Measurements from ENCODE around the gene KCNN3.
A peak's percentile ranks its signal among the peaks of the same experiment; 100 is the strongest.

KCNN3 gene

DNA sequence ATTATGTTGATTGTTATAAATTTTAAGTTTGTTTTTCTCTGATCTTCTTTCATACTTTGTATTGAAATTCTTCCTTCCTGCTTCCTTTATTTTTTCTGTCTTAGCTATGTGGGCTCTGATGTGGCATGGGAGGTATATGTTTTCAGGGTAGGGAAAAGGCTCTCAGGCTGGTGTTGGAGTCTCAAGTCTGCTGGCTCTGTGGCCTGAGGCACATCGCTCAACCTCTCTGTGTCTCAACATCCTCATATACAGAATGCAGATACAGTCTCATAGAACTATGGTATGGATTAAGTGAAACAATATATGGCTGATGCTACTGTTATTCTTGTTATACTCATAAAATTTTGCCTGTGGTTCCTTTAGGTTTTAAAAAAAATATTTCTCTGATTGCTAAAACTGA, 105.9 kb downstream of the KCNN3 start:
- H3K4me3 ChIP-seq (ENCODE audit: low read depth, low read length), result no peak overlapping the region
- no peak for DNase-seq (ENCODE audit: low read depth)

GRCh38 chr1:154760469-154760933, 109.6 kb downstream of the KCNN3 start:
- DNase-seq (ENCODE audit: low read depth), result no peak
- H3K4me3 ChIP-seq (ENCODE audit: low read depth, low read length), result peak overlapping the region; percentile 14

DNA sequence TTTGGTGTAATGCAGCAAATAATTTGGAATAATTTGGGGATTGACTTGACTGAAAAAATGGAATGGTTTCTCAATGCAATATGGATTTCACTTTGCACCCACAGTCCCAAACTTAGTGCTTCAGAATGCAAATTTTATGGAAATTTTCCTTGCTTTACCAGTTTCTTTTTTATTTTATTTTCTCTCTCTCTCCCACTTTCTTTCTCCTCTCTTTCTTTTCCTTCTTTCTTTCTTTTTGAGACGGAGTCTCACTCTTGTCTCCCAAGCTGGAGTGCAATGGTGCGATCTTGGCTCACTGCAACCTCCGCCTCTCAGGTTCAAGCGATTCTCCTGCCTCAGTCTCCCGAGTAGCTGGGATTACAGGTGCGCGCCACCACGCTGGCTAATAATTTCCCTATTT, 110.3 kb downstream of the KCNN3 start:
- H3K4me3 ChIP-seq (ENCODE audit: low read depth, low read length), result no peak overlapping the region
- no peak for DNase-seq (ENCODE audit: low read depth)

- no peak overlapping the region for H3K4me3 ChIP-seq (ENCODE audit: low read depth, low read length)
- no peak for DNase-seq (ENCODE audit: low read depth)
Observed at GRCh38 chr1:154759196-154759595, 110.9 kb downstream of the KCNN3 start.

GRCh38 chr1:154758346-154758745, 111.7 kb downstream of the KCNN3 start:
- DNase-seq (ENCODE audit: low read depth), result no peak
- H3K4me3 ChIP-seq (ENCODE audit: low read depth, low read length), result no peak overlapping the region

- no peak overlapping the region for H3K4me3 ChIP-seq (ENCODE audit: low read depth, low read length)
- DNase-seq (ENCODE audit: low read depth), result no peak
Observed at GRCh38 chr1:154756793-154757548, 113.1 kb downstream of the KCNN3 start.

GRCh38 chr1:154755858-154756730, 114.0 kb downstream of the KCNN3 start:
- no peak for DNase-seq (ENCODE audit: low read depth)
- H3K4me3 ChIP-seq (ENCODE audit: low read depth, low read length), result no peak overlapping the region

DNA sequence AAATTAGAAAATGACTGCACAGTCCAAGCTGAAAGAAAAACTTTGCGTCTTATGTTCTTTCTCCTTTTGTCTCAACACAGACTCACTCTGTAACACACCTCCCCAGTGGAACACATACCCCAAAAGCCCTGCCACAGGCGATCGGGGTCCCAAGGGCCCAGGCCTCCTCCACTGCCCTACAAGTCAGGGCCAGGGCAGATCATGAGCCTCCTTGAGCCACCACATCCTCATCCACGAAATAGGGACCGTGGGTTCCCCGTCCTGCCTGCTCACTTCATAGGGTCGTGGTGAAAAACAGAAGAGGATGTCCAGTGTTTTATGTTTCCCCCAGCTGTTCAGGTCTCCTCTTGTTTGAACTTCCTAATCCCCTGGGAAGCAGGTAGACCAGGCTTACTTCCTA, 116.7 kb downstream of the KCNN3 start:
- H3K4me3 ChIP-seq (ENCODE audit: low read depth, low read length), result no peak overlapping the region
- DNase-seq (ENCODE audit: low read depth), result no peak

- DNase-seq (ENCODE audit: low read depth), result no peak
- no peak overlapping the region for H3K4me3 ChIP-seq (ENCODE audit: low read depth, low read length)
Observed at GRCh38 chr1:154752273-154753030, 117.6 kb downstream of the KCNN3 start.

GRCh38 chr1:154751690-154752089, 118.4 kb downstream of the KCNN3 start:
- no peak overlapping the region for H3K4me3 ChIP-seq (ENCODE audit: low read depth, low read length)
- no peak for DNase-seq (ENCODE audit: low read depth)

DNA sequence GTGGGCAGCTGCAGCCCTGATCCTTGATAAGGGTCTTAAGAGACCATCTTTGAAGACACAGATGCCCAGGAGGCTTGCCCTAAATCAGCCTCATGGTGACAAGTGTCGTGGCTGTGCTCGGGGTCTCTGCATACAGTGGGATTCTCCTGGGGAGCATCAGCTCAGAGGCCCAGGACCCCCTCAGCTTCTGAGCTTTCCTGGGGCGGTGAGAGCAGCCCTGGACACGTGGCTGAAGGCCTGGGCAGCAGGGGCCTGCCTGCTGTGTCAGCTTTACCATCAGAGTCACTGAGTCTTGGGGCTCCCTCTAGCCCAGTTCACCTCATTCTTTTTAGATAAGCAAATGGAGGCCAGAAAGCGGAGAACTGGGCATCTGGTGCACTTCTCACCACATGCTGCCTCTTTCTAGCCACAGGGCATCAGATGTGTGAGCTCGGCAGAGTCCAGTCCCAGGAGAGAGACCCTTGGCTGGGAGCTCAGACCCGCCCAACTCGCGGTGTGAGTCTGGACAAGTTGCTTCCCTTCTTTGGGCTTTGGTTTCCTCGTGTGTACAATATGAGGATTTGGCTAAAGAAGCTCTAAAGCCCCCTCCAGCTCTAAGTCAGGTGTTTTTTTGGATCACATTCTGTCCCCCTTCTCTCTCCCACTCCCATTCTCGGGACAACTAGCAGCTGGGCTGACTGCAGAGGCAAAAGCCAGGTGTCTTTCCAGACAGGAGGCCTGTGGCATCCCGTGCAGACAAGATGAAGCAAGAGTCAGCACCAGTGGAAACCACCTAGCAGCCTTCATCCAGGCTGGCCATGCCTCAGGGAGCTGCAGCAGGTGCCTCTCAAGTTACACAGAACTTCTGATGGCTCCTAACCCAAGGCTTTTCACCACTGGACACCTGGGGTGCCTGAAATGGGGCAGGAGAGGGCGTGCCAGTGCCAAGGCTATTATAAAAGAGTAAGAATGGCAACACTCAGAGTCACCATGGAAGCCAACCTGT, 119.1 kb downstream of the KCNN3 start:
- no peak for DNase-seq (ENCODE audit: low read depth)
- no peak overlapping the region for H3K4me3 ChIP-seq (ENCODE audit: low read depth, low read length)

DNA sequence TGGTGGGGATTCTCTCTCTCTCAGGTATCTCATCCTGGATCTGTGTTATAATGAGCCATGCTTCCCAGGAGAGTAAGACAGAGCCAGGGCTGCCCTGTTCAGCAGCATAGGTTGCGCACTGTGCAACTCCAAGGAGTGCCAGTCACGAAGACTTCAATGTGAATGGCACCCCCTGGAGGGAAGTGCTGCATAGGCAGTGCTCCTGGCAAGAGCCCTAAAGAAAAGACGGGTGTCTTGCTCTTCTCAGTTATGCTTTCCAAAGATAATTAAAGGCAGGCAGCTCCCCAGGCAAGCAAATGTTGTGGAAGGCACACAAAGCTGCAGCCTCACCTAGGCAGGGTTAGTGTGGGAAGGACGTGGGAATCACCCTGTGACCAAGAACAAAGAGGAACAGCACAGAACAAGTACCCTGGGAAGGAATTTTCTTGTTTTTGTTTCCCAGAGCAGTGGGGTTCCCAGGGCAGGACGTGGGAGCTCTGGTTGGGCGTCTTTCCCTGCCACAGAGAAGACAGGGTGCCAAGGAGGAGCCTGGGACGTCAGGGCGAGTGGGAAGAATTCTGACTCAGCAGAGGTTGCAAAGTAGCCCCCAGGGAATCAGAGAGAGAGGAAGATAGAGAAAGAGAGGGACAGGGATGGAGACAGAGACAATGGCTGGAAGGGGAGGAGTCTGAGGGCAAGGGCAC, 120.9 kb downstream of the KCNN3 start:
- H3K4me3 ChIP-seq (ENCODE audit: low read depth, low read length), result no peak overlapping the region
- no peak for DNase-seq (ENCODE audit: low read depth)

- DNase-seq (ENCODE audit: low read depth), result no peak
- H3K4me3 ChIP-seq (ENCODE audit: low read depth, low read length), result no peak overlapping the region
Observed at GRCh38 chr1:154748405-154748775, 121.7 kb downstream of the KCNN3 start.

DNA sequence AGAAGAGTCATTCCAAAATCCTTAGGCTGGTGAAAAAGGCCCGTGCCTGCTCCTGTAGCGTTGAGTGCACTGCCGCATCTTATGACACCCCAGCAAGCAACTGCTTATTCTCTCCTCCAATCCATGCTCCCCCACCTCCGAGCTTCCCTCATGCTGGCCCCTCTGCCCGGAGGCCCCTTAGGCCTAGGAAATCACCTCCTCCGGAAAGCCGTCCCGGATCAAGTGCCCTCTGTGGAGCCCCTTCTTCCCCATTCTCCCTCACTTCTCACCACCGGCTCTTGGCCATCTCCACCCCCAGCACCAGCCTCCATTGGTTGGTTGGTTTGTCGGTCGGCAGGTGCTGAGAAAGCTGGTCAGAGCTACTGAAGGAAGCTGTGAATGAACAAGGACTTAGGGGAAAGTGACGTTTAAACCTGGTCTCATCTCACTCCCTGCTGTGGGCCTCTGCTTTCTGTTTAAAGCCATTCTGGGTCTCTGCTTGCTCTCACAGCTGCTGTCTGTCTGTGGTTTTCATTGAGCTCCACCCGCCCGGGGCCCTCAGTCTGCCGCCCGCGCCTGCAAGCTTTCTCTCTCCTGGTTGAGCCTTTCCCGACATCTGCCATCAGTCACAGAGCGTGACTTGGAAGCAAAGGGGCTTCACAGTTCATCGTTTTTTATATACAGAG, 122.2 kb downstream of the KCNN3 start:
- no peak overlapping the region for H3K4me3 ChIP-seq (ENCODE audit: low read depth, low read length)
- DNase-seq (ENCODE audit: low read depth), result no peak

- no peak for DNase-seq (ENCODE audit: low read depth)
- H3K4me3 ChIP-seq (ENCODE audit: low read depth, low read length), result no peak overlapping the region
Observed at GRCh38 chr1:154747380-154747739, 122.7 kb downstream of the KCNN3 start.

GRCh38 chr1:154746622-154747299, 123.3 kb downstream of the KCNN3 start:
- DNase-seq (ENCODE audit: low read depth), result no peak
- H3K4me3 ChIP-seq (ENCODE audit: low read depth, low read length), result no peak overlapping the region

GRCh38 chr1:154745750-154746425, 124.2 kb downstream of the KCNN3 start:
- DNase-seq (ENCODE audit: low read depth), result no peak

More at GRCh38 chr1:154745750-154746425, 124.2 kb downstream of the KCNN3 start:
- no peak overlapping the region for H3K4me3 ChIP-seq (ENCODE audit: low read depth, low read length)

Measured in skeletal muscle cell (primary cell).